GM19438 (cell line): ENCODE results near the gene RAB7B.

Experiments used
- ATAC-seq: cut with Tn5 transposase; IDR thresholded peaks from one replicate; pipeline ENCODE4 v1.9.1; 2021; ENCODE audit warnings: low read depth; ENCODE audit not compliant: unreplicated experiment

The RAB7B gene

DNA sequence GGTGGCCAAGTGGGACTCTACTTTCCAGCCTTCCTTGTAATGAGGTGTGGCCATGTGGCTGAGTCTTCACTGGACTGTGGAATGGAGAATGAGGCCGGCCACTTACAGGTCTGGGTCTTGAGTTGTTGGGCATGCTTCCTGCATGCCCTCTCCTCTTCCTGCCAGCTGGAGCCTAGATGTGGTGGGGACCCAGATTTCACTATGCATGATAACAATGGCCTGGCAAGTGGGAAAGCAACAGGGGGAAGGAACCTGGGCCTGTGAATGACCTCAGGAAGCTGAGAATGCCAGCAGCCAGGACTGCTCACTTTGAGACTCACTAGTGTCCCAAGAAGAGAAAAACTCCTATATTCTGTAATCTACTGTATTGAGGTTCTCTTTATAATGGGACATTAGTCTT is 51.4 kb downstream of the RAB7B start:
- ATAC-seq, result no peak

DNA sequence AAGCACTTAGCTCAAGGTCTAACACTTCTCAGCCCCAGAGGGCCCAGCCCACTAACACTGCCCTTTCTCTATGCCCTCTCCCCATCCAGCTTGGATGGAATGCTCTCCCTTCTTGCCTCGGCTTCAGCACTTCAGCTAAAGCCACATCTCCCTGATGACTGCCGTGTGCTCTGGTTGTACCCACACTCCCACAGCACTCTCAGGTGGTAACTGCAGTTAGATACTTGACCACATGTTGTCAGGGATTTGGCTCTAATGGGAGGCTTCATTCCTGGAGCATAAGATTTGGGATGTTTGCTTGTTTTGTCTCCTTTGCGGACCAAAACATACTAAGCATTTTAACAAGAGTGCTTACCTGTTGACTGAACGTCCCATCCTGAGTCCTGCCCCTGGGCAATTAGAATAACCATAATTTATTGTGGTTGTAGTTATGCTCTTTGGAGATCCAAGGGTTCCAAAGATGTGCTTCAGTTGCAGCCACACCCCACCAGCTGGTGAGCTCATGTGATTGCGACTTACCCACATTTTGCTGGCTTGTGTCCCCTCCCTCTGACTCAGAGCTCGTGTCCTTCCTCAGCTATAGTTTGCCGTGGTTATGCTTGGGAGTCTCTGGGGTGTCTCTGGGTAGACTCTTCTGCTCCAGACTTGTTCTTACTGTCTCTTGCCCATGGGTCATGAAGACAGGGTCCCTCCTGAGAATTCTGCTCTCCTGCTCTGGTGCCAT is 52.2 kb downstream of the RAB7B start:
- ATAC-seq, result no peak

DNA sequence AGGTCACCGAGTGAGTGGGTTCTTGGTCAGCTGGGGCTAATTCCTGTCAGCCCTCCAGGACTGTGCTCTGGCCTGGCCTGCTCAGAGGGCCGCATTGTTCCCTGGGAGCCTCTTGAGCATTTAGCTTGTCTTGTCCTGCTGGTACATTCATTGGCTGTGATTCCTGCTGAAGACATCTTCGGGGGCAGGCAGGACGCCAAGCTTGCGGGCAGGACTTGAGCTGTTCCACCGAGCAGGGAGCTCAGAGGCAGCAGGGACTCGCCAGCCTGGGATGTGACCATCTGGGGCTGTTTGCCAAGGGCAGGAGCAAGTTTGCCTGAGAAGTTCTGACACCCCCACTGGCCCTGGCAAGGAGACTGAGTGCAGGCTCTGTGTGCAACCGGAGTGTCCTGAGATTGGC is 52.9 kb downstream of the RAB7B start:
- no peak for ATAC-seq

DNA sequence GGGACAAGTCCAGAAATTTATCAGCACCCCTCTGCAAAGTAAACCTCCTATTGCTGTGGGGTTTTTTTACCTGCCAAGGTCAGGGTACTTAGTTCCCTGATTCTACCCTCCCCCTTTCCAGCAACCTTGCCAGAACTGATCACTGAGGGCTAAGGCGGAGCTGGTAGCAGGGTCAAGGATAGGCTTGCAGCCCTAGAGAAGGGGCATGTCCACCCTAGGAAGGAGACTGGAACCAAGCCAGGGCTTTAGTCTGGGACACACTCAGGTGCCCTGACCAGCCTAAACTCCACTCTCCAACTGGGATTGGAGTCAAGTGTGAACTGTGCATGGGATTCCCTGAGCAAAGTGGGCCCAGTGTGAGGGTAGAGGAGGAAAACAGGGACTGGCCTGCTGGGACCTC is 53.4 kb downstream of the RAB7B start:
- no peak for ATAC-seq

- no peak for ATAC-seq
Observed at GRCh38 chr1:205948886-205949285, 54.3 kb downstream of the RAB7B start.

- ATAC-seq, result no peak
Observed at GRCh38 chr1:205948039-205948438, 55.2 kb downstream of the RAB7B start.

GRCh38 chr1:205947024-205947423 is 56.2 kb downstream of the RAB7B start:
- ATAC-seq, result no peak

DNA sequence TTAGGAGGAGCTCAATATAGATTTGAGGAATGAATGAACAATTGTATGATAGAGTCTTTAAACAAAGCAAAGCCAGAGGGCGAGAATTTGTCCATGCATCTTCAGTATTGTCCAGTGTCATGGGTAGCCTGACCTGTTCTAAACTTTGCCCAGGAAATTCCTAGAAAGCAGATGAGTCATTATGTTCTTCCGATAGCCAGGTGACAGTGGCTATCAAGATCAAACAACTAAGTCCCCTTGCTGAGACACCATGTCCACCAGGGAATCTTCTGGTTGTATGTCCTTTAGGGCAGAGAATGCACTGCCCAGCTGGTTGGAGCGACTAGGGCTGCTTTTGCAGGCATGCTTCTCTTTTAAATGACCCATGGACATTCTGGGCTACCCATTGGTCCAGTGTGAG is 58.1 kb downstream of the RAB7B start:
- ATAC-seq, result no peak

DNA sequence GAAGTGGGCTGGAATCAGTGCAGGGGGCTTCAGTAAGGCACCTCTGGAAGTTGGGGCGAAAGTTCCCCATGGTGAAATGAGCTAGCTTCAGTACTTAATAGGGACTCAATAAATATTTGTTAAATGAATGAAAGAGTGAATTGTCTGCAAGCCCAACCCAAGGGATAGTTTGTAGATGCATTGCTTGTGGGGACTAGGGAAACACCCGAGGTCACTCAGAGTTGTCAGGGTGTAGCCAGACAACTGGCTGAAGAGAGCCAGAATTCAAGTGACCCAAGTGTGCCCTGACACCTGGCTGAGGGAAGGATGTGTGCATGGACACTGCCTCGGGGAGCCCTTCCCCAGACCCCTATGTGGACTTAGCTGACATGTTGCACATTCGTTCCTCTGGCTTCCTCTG is 58.7 kb downstream of the RAB7B start:
- no peak for ATAC-seq

- no peak for ATAC-seq
Observed at GRCh38 chr1:205943245-205943644, 60.0 kb downstream of the RAB7B start, which contains the start of gene SLC26A9. Gene SLC26A9 (minus strand): TSS chr1:205943456. CDS start chr1:205935820, 7,636 bp downstream.

GRCh38 chr1:205942631-205943159 is 60.5 kb downstream of the RAB7B start:
- no peak for ATAC-seq

- ATAC-seq, result no peak
Observed at GRCh38 chr1:205940710-205941109, 62.5 kb downstream of the RAB7B start.

DNA sequence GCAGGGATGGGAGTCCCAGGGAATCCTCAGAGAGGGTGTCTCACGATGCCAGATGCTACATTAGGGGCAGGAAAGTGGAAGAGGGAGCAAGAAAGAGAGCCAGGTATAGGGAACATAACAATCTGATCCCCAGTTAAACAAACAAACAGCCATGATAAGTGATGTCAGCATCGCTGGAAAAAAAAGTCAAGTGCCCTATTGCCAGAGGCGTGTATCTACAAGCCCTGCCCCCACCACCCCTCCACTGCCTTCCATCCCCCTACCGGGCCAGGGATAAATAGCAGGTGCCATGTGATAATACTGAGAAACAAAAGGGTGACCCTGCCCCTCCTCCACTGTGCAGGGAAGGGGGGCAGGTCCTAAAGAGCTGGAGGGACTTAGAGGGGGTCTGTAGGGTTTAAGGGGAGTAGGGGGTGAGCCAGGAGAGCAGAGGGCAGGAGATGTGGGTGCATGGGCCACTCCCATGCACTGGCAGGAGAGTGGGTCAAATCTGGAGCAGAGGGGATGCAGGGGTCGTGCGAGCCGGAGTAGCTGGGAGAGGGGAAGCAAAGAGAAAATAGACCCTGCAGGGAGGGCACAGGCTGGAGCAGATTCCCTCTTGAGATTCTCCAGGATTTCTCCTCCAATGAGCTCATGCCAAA is 63.4 kb downstream of the RAB7B start:
- no peak for ATAC-seq

GRCh38 chr1:205938682-205939081 is 64.5 kb downstream of the RAB7B start:
- ATAC-seq, result no peak

GRCh38 chr1:205936846-205937586 is 66.2 kb downstream of the RAB7B start:
- no peak for ATAC-seq

DNA sequence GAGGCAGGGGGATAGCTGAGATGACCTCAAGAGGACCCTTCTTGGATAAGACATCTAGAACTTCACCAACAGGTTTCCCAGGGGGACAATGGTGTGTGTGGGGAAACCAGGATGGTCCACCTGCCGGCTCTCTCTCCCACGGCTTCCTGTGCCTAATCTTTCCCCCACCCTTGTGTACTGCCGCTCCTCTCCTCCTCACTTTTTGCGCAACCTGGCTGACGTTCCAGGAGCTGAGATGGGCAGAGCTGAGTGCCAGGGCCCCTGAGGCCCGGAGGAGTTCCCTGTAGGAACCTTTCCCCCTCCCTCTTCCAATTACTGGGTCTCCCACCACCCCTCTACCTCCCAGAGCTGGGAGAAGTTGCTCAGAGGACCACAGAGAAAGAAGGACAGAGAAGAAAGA is 66.9 kb downstream of the RAB7B start:
- ATAC-seq, result no peak

GRCh38 chr1:205935869-205936268 is 67.3 kb downstream of the RAB7B start:
- no peak for ATAC-seq

DNA sequence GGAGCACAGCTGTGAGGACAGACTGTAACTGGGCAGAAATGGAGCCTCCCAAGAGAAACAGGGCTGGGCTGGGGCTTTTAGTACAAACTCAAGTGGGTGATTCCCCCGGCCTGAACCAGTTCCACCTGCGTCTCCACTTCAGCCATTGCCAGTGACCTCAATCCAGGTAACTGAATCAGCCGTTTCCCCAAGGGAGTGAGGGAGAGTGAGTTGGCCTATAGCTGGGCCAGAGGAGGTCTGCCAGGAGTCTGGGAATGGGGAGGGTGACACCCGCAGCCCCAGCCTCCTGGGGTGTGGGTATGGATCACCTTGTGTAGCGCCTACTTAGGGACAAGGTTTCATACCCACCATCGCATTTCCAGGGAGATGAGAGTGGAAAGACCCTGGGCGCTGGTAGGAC is 68.4 kb downstream of the RAB7B start:
- ATAC-seq, result no peak

DNA sequence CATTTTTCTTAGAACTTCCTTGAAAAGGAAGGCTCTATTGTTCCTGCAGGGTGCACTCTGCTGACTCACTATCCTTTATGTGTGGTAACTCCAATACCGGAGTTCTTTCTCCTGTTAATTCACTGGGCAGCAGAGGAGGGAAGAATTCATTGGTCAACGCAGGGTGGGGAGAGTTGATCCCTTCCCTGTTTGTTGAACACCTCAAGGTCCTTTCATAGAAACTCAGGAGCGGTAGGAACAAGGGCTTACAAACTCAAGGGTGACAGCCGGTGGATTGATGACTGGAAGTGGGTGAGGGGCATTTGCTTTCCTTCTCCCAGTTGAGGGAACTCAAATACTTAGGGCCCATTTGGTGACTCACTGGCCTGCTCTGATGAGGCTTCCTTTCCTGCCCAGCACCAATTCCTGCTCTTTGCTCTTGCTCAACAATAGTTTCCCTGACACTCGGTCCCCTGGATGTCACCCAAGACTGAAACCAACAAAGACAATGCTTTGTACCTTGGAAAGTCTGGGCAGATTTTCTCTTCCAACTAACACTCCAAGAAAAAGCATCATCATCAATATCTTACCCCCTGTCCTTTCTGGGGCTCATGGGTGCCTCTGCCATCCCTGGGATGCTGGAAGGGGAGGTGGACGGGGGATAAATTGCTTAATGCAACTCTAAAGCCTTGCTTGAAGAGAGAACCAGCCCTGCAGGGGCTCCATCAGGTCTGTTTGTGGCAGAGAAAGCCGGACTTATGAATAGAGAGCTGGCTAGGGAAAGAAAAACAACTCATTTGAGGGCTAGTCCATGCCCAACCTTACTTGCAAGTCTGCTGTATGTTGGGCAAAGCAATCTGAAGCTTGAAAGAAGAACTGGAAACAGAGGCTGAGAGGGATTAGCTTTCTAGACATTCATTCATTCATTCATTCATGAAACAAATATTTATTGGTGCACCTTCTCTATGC is 69.2 kb downstream of the RAB7B start:
- no peak for ATAC-seq

DNA sequence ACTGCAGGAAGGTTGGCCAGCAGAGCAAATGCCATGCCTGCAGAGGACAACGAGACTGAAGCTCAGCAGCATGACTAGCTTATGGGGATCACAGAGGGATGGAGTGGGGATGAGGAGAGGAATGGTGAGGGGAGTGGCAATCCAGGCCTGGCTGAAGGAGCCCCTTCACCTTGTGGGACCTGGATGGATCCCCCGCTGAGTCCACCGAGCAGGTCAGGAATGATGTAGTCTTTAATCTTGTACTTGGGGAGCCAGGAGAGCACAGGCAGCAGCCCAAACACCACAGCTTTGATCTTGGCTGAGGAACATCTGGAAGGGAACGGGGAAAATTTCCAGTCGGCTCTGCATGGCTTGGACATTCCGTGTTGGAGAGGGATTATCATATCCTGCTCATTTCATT is 70.4 kb downstream of the RAB7B start:
- ATAC-seq, result no peak
